ENCODE measurements around the gene CCNT1.

GRCh38 chr12:48744251-48745008, 27.9 kb upstream of the CCNT1 start:
- TF ChIP-seq CTCF (IDR thresholded peaks at IDR 0.05) (no peak), POLR2A (IDR thresholded peaks at IDR 0.05) (no peak)

Data from body of pancreas (tissue), 4 donors.